ENCODE data around the gene RARRES2.

DNA sequence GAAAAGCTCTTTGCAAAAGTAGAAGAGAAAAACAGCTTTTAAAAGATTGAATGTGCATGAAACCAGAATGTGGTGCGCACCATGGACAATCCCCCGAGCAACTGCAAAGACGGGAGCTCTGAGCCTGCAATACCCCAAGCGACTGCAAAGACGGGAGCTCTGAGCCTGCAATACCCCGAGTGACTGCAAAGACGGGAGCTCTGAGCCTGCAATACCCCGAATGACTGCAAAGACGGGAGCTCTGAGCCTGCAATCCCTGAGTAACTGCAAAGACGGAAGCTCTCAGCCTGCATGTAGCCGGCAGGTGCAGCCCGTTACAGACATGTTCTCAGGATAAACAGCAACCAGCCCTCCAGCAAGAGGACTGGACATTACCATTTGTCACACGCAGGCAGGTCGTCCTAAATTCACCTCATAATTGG is 43.9 kb upstream of the RARRES2 start:
- TF ChIP-seq POLR2A (IDR thresholded peaks at IDR 0.05; ENCODE audit: low read length) (no peak), GATA1 (IDR thresholded peaks at IDR 0.05; ENCODE audit: low read depth, low read length) (no peak)

All from erythroblast (primary cell).